Trophoblast cell (in vitro differentiated cells and primary cell): ENCODE measurements around the gene MXD4.
A peak's percentile ranks its signal among the peaks of the same experiment; 100 is the strongest.

Source experiments
- DNase-seq, 2 donors: peaks; one replicate each; pipeline ENCODE4 v3.0.0-alpha.2; 2016
- H2AFZ ChIP-seq: 2 replicates; pipeline ENCODE4 v1.6.1; 2013; ENCODE audit warnings: low read length, moderate library complexity, mild to moderate bottlenecking; ENCODE audit not compliant: insufficient read depth, poor library complexity
- H2AK5ac ChIP-seq: 2 replicates; pipeline ENCODE4 v1.6.1; 2013; ENCODE audit warnings: mild to moderate bottlenecking, low read length
- H2BK120ac ChIP-seq: 2 replicates; pipeline ENCODE4 v1.6.1; 2013; ENCODE audit warnings: low read length, mild to moderate bottlenecking, moderate library complexity; ENCODE audit not compliant: insufficient read depth, poor library complexity
- H2BK12ac ChIP-seq: 2 replicates; pipeline ENCODE4 v1.6.1; 2013; ENCODE audit warnings: mild to moderate bottlenecking, low read length, moderate library complexity
- H2BK5ac ChIP-seq: 2 replicates; pipeline ENCODE4 v1.6.1; 2013; ENCODE audit warnings: low read length, low read depth, moderate library complexity, mild to moderate bottlenecking; ENCODE audit not compliant: poor library complexity
- H3K14ac ChIP-seq: 2 replicates; pipeline ENCODE4 v1.6.1; 2013; ENCODE audit warnings: mild to moderate bottlenecking, low read length
- H3K18ac ChIP-seq: 2 replicates; pipeline ENCODE4 v1.6.1; 2013; ENCODE audit warnings: mild to moderate bottlenecking, low read length
- H3K23ac ChIP-seq: 2 replicates; pipeline ENCODE4 v1.6.1; 2013; ENCODE audit warnings: low read length
- H3K27ac ChIP-seq: 2 replicates; pipeline ENCODE4 v1.5.1; 2013; ENCODE audit warnings: low read depth, mild to moderate bottlenecking, inconsistent platforms, low read length, moderate library complexity
- H3K27me3 ChIP-seq: 2 replicates; pipeline ENCODE4 v1.6.1; 2013; ENCODE audit warnings: inconsistent platforms, mild to moderate bottlenecking, low read length, moderate library complexity; ENCODE audit not compliant: insufficient read depth
- H3K36me3 ChIP-seq, 2 experiments: 1 replicate in 1 of 2; 2 replicates in 1 of 2; pipeline ENCODE4 v1.6.1; 2013; ENCODE audit warnings: low read length in 2 of 2, mild to moderate bottlenecking in 2 of 2, moderate library complexity in 1 of 2; ENCODE audit not compliant: insufficient read depth in 2 of 2, control insufficient read depth in 1 of 2
- H3K4ac ChIP-seq: 2 replicates; pipeline ENCODE4 v1.6.1; 2013; ENCODE audit warnings: low read depth, mild to moderate bottlenecking, low read length, moderate library complexity
- H3K4me1 ChIP-seq, 2 experiments: 1 replicate in 1 of 2; 2 replicates in 1 of 2; pipeline ENCODE4 v1.6.1; 2013; ENCODE audit warnings: low read length in 2 of 2, mild to moderate bottlenecking in 2 of 2, moderate library complexity in 1 of 2; ENCODE audit not compliant: insufficient read depth in 2 of 2, control insufficient read depth in 1 of 2
- H3K4me2 ChIP-seq: 2 replicates; pipeline ENCODE4 v1.6.1; 2013; ENCODE audit warnings: inconsistent platforms, mild to moderate bottlenecking, low read length, moderate library complexity
- H3K4me3 ChIP-seq: 2 replicates; pipeline ENCODE4 v1.5.1; 2013; ENCODE audit warnings: mild to moderate bottlenecking, low read depth, low read length, inconsistent platforms
- H3K79me1 ChIP-seq: one replicate; pipeline ENCODE4 v1.6.1; 2013; ENCODE audit warnings: low read length
- H3K79me2 ChIP-seq: 2 replicates; pipeline ENCODE4 v1.6.1; 2013; ENCODE audit warnings: low read length, mild to moderate bottlenecking; ENCODE audit not compliant: control insufficient read depth, insufficient read depth, poor library complexity
- H3K9ac ChIP-seq: 2 replicates; pipeline ENCODE4 v1.6.1; 2013; ENCODE audit warnings: mild to moderate bottlenecking, low read length
- H3K9me3 ChIP-seq: 2 replicates; pipeline ENCODE4 v1.6.1; 2013; ENCODE audit warnings: low read depth, mild to moderate bottlenecking, control low read depth, inconsistent platforms, low read length; ENCODE audit not compliant: insufficient read depth
- H4K12ac ChIP-seq: 2 replicates; pipeline ENCODE4 v1.6.1; 2013; ENCODE audit warnings: low read depth, mild to moderate bottlenecking, low read length, moderate library complexity
- H4K8ac ChIP-seq: 2 replicates; pipeline ENCODE4 v1.6.1; 2013; ENCODE audit warnings: low read depth, mild to moderate bottlenecking, low read length, moderate library complexity
- H4K91ac ChIP-seq: one replicate; pipeline ENCODE4 v1.6.1; 2013; ENCODE audit warnings: low read depth, mild to moderate bottlenecking, low read length, moderate library complexity
- WGBS: extraction: QIAGEN DNeasy Blood & Tissue Kit; methylation state at CpG from one replicate; pipeline ENCODE4 v1.1.7; 2013; ENCODE audit warnings: missing lambda C conversion rate; ENCODE audit not compliant: insufficient read length, insufficient coverage; ENCODE audit errors: extremely low coverage; 5-methylcytosine and 5-hydroxymethylcytosine counted together

Gene MXD4

DNA sequence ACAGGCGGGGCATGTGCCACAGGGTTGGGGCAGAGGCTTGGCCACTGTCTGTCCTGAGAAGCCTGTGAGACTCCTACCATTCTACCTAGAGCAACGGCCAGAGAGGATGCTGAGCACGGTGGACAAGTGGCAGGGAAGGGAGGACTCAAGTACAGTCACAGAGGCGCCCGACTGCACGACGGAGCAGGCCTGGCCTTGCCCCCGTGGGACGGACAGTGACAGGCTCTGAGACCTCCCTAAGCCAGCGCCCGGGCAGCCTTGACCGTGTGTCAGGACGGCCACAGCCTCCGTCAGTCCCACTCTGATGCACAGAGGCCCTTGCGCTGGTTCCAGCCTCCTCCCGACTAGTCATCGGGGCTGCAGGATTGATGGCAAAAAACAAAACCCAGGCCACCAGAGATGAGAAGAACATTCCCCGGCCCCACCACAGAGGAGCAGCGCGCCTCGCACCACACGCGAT is 36.7 kb upstream of the MXD4 start:
- no CpG with 5 or more reads among the region's 23 CpGs for WGBS
- H4K8ac ChIP-seq: no peak overlapping the region

DNA sequence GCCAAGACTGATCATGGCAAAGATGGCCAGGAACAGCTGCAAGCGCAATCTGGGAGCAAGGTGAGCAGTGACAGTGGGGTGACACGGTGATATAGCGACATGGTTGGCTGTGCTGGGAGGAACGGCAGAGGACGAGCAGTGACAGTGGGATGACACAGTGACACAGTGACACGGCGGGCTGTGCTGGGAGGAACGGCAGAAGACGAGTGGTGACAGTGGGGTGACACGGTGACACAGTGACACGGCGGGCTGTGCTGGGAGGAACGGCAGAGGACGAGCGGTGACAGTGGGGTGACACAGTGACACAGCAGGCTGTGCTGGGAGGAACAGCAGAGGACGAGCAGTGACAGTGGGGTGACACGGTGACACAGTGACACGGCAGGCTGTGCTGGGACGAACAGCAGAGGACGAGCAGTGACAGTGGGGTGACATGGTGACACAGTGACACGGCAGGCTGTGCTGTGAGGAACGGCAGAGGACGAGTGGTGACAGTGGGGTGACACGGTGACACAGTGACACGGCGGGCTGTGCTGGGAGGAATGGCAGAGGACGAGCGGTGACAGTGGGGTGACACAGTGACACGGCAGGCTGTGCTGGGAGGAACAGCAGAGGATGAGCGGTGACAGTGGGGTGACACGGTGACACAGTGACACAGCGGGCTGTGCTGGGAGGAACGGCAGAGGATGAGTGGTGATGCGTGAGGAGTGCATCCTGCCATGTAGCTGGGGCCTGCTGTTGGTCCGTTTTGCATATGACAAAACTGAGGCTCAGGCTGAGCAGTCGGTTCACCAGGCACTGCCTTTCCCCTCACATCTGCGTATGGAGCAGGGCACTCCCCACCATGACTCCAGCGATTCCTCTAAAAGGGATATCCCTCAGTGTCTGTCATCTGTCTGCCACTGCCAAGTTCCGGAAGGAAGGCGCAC is 36.0 kb upstream of the MXD4 start:
- peaks cover 12% of the 10 kb centered on the region for H3K9me3 ChIP-seq
- no peak overlapping the region for H2BK5ac ChIP-seq
- H3K36me3 ChIP-seq: no peaks in the 10 kb centered on the region
- no peaks in the 10 kb centered on the region for H3K79me2 ChIP-seq
- H3K79me1 ChIP-seq: no peaks in the 10 kb centered on the region
- no peak overlapping the region for H4K12ac ChIP-seq
- no peak overlapping the region for H3K14ac ChIP-seq
- H3K23ac ChIP-seq: no peak overlapping the region
- H4K91ac ChIP-seq: no peak overlapping the region
- no peaks in the 10 kb centered on the region for H3K4me1 ChIP-seq
- no peak overlapping the region for H3K18ac ChIP-seq
- no peak overlapping the region for H3K4me2 ChIP-seq
- no peak overlapping the region for H3K27ac ChIP-seq
- no peak overlapping the region for H2BK120ac ChIP-seq
- H3K9ac ChIP-seq: no peak overlapping the region
- DNase-seq: no peak
- no peak overlapping the region for H4K8ac ChIP-seq
- H3K4me3 ChIP-seq: peak overlapping the region; percentile 27
- no peak overlapping the region for H2AFZ ChIP-seq
- no peak overlapping the region for H2BK12ac ChIP-seq
- no peak overlapping the region for H2AK5ac ChIP-seq
- H3K27me3 ChIP-seq: no peaks in the 10 kb centered on the region
- no CpG with 5 or more reads among the region's 40 CpGs for WGBS
- H3K4ac ChIP-seq: no peak overlapping the region

More for the DNA sequence above, 36.7 kb upstream of the MXD4 start:
- Histone ChIP-seq H3K9me3 (peaks cover 15% of the 10 kb centered on the region), H2BK120ac (no peak overlapping the region), H3K4me2 (no peak overlapping the region), H3K9ac (no peak overlapping the region), H2BK12ac (no peak overlapping the region), H3K79me1 (no peaks in the 10 kb centered on the region), H2BK5ac (no peak overlapping the region), H3K4me1 (no peaks in the 10 kb centered on the region), H4K12ac (no peak overlapping the region), H3K14ac (no peak overlapping the region), H3K23ac (no peak overlapping the region), H2AFZ (no peak overlapping the region), H3K18ac (no peak overlapping the region), H3K4ac (no peak overlapping the region), H3K27ac (no peak overlapping the region), H3K4me3 (no peak overlapping the region), H3K27me3 (no peaks in the 10 kb centered on the region), H4K91ac (no peak overlapping the region), H3K36me3 (no peaks in the 10 kb centered on the region), H2AK5ac (no peak overlapping the region), H3K79me2 (no peaks in the 10 kb centered on the region)
- DNase-seq: no peak

DNA sequence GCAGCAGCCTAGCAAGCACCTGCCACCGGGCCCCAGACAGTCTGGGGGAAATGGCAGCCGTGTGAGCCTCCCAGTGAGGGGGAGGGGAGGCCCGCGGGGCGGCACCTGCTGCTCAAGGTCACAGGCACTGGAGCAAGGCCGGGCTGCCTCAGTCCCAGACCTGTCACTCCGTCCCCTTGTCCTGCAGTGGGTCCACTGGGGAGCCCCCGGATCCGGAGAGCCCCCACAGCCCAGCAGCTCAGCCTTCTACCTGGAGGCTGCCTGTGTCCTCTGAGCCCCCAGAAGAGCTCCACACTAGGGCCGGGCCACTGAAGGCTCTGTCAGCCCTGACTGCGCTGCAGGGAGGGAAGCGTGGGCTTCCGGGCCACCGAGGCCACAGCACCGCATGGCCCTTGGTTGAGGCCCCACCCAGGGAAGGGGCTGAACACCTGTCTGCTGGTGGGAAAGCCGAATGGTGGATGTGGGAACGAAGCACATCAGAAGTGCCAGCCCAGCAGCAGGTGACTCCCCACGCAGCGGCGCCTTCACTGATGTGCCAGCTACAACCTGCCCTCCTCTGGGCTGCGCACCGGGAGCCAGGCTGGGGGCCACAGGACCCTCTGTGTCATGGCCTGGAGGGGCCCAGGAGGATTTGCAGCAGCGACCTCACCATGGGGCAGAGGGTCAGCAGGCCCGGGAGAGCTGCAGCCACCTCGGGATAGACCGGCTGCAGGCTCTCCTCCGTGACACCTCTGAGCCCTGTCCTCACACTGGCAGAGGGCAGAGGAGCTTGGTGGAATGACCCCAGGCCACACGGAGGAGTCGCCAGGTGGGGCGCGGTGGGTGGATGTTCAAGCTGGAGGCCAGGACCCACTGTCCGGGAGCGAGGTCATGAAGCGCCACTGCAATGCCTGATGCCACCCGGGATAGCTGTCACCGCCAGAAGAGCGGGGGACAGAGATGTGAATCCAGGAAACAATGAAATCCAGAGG is 35.0 kb upstream of the MXD4 start:
- H4K12ac ChIP-seq: no peak overlapping the region
- no peaks in the 10 kb centered on the region for H3K79me2 ChIP-seq
- no peak for DNase-seq
- no peaks in the 10 kb centered on the region for H3K36me3 ChIP-seq
- H3K4me1 ChIP-seq: no peaks in the 10 kb centered on the region
- no peak overlapping the region for H3K18ac ChIP-seq
- no peak overlapping the region for H2BK5ac ChIP-seq
- H3K9me3 ChIP-seq: peaks cover 5% of the 10 kb centered on the region
- no peak overlapping the region for H3K27ac ChIP-seq
- no peak overlapping the region for H3K23ac ChIP-seq
- H3K9ac ChIP-seq: no peak overlapping the region
- no peak overlapping the region for H2BK120ac ChIP-seq
- H3K4me3 ChIP-seq: no peak overlapping the region
- no peak overlapping the region for H2AK5ac ChIP-seq
- WGBS: no CpG with 5 or more reads among the region's 37 CpGs
- H3K4me2 ChIP-seq: no peak overlapping the region
- no peak overlapping the region for H2BK12ac ChIP-seq
- no peak overlapping the region for H3K14ac ChIP-seq
- H3K27me3 ChIP-seq: no peaks in the 10 kb centered on the region
- no peak overlapping the region for H3K4ac ChIP-seq
- H3K79me1 ChIP-seq: no peaks in the 10 kb centered on the region
- no peak overlapping the region for H4K91ac ChIP-seq
- H4K8ac ChIP-seq: no peak overlapping the region
- H2AFZ ChIP-seq: no peak overlapping the region

DNA sequence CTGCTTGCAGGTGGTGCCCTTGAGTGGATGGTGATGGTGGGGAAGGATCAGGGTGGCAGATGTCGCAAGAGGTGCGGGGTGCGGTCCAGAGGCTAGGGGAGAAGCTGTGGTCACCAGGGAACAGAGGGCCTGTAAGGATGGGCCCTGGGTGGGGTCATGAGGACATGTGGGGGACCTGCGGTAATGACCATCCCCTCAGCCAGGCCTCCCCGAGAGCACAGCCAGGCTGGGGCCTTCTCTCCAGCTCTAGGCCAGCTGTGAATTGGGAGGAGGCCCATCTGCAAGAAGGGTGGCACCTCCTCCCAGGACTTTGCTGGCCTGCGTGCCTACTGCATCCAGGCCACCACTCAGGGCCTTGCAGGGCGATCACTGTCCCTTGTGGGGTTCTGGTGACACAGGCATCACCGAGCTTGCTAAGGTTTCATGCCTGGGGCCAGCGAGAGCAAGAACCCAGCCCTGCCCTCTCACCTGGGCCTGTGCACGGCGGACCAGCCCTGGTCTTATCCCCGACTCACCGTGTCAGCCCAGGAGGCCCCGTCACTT is 34.1 kb upstream of the MXD4 start:
- WGBS: no CpG with 5 or more reads among the region's 14 CpGs
- H3K14ac ChIP-seq: no peak overlapping the region

More for the DNA sequence above, 34.1 kb upstream of the MXD4 start:
- Histone ChIP-seq H3K9ac (no peak overlapping the region), H3K27ac (no peak overlapping the region), H3K23ac (no peak overlapping the region), H4K91ac (no peak overlapping the region), H3K4me3 (no peak overlapping the region), H3K36me3 (no peaks in the 10 kb centered on the region), H2BK120ac (no peak overlapping the region), H2AK5ac (no peak overlapping the region), H3K9me3 (peaks cover 2% of the 10 kb centered on the region), H3K79me2 (no peaks in the 10 kb centered on the region), H3K27me3 (no peaks in the 10 kb centered on the region), H3K18ac (no peak overlapping the region), H3K4ac (no peak overlapping the region), H4K12ac (no peak overlapping the region), H2BK12ac (no peak overlapping the region), H4K8ac (no peak overlapping the region), H3K4me2 (no peak overlapping the region), H3K4me1 (no peaks in the 10 kb centered on the region), H2BK5ac (no peak overlapping the region), H3K79me1 (no peaks in the 10 kb centered on the region), H2AFZ (no peak overlapping the region)
- no peak for DNase-seq
